Upper lobe of left lung (tissue), 4 donors: ENCODE measurements around the gene CERS2.
"Not testable (repeated sequence)": the region's sequence is repeated elsewhere in the genome, so short reads cannot be mapped to it uniquely, and the experiment has no call there.

ENCODE experiments used
- CTCF ChIP-seq, 6 experiments: fragments of 450-650 bp in 4 of 6; fragments of 200-600 bp in 2 of 6; sonication (generic) in 2 of 6; IDR thresholded peaks; one replicate each; pipeline ENCODE4 v1.5.1; 2016 to 2019; ENCODE audit warnings: antibody characterized with exemption in 6 of 6
- EP300 ChIP-seq, 4 donors: sonication (generic); formaldehyde crosslinking; IDR thresholded peaks; one replicate each; pipeline ENCODE4 v1.5.1; 2017; ENCODE audit warnings: antibody characterized with exemption in 4 of 4, control low read depth in 2 of 4
- POLR2A ChIP-seq, 4 donors: fragments of 450-650 bp; IDR thresholded peaks; one replicate each; pipeline ENCODE4 v1.5.1; 2016 to 2017; ENCODE audit warnings: antibody characterized with exemption in 4 of 4, mild to moderate bottlenecking in 2 of 4
- POLR2AphosphoS5 ChIP-seq, 2 donors: sonication (generic); formaldehyde crosslinking; IDR thresholded peaks; one replicate each; pipeline ENCODE4 v1.5.1; 2017; ENCODE audit warnings: antibody characterized with exemption in 2 of 2

- TF ChIP-seq CTCF, POLR2A, POLR2AphosphoS5, EP300 (IDR thresholded peaks at IDR 0.05): not testable (repeated sequence)
Measured at GRCh38 chr1:150928775-150929174, 45.9 kb downstream of the CERS2 start.
